OCI-M2 (cell line): ENCODE results near the gene SRSF12.

ENCODE experiments used
- DNase-seq: peaks from one replicate; lab custom pipeline; 2025; ENCODE audit not compliant: unreplicated experiment; lab: John Stamatoyannopoulos, UW

The SRSF12 gene

GRCh38 chr6:89117211-89118108, at the start of gene SRSF12:
SRSF12 (minus strand) TSS chr6:89118071; CDS start chr6:89117887, 184 bp downstream.
- no peak for DNase-seq

DNA sequence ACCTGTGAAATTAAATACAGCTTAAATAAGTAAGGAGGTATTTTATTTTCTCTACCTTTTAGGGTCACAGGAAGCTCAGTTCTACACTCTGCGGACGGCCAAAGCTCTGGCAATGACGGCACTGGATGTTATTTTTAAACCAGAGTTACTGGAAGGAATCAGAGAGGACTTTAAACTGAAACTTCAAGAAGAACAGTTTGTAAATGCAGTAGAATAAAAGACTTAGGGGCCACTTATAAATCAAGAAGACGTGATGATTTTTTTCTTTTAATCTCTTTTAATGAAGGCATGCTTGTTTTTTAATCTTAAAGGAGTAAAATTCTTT, 44.1 kb upstream of the SRSF12 start:
- DNase-seq: no peak

DNA sequence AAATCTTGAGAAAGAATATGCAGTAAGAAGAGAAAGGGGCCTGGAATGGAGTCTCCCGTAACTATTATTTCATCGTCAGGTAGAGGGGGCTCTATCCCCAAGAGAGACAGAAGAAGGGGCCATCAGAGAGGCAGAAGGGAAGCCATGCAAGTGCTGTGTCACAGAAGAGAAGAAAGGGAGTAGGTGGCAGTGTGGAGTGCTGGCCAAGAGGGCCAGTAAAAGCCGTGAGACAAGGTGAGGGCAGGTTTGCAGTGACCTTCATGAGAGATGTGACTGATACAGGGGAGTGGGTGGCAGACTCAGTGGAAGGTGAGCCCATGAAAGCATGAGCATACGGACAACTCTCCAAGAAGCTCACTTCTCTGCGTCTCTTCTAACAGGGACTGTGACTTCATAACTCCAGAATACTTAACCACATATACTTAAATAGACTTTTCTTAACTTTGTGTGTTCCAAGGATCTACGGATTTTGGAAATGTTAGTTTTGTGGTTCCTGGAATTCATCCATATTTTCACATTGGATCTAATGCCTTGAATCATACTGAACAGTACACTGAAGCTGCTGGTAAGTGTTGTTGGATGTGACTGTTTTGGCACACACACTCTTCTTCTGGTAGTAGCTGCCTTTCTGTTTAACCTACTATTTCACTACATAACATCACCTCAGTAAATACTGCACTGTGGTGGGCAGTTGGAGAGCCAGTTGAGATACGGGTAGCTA, 43.6 kb upstream of the SRSF12 start:
- DNase-seq: no peak

DNA sequence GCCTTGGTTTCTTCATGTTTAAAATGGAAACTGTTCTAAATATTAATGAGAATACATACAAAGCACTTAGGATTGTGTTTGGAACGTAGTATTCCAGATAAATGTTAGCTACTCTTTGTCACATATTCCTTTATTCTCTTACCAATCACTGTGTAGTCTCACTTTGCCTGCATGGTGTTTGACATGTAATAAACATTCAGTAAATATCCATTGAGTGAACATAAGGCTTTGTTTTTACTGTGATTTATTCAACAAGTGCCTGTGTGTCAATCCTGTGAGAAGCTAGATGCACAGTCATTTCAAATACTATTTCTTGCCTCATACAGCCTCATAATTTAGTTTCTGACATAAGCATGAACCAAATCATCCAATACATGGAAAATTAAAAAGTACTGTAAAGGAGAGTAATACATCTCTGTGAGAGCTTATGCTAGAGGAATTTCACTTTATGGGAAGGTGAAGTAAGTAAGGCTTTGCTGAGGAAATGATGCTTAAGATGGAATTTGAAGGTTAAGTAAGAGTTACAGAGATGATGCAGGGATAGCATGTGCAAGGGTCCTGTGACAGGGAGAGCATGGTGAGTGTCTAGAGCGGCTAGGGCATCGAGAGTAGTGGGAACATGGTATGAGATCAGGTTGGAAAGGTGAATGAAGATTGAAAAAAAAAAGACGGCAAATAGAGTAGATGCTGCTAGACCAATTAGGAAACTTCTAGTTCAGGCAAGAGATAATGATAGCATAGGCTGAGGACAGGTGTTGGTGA, 42.6 kb upstream of the SRSF12 start:
- DNase-seq: no peak

- DNase-seq: no peak
Observed at GRCh38 chr6:89154131-89154530, 36.3 kb upstream of the SRSF12 start.

- no peak for DNase-seq
Observed at GRCh38 chr6:89148016-89148750, 30.3 kb upstream of the SRSF12 start.

DNA sequence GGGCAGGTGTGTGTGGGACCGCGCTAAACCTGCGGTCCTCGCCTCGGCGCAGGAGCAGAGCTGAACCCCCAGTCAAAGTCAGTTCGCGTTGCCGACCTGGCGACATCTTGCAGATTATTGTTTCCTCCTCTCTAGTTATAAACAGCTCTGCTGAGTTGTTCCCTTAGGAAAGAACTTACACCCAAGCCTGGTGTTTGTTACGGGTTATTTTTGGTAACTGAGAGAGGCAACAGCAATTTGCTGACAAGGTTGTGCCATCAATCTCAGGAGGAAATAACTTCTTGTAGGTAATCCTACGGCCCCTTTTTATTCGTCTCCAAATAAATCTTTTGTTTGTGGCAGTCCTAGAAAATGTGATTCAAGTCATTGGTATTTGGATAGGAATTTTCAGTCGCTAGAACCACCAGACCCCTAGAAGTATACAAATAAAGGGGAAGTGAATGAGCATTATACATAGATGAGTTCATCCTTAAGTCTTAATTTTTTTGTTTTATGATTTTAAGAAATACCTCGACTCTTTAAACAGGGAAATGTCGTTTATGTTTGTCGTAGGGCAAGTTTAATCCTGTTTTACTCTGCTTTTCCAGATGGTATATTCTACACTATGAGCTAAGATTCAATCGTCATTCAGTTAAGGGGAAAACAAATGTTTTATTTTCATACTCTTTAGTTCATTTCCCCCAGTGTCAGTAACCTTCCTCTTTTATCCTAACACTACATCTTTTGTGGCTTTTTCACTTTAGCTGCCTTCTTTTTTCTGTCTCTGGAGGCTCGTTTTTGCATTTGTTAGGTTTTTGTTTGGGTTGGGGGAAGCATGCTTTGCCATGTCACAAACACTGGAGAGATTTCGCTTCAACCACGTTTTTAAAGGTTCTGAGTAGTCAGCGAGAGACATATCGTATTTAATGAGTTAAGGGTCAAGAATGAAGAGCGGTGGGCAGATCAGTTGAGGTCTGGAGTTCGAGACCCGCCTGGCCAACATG, 29.1 kb upstream of the SRSF12 start:
- no peak for DNase-seq

DNA sequence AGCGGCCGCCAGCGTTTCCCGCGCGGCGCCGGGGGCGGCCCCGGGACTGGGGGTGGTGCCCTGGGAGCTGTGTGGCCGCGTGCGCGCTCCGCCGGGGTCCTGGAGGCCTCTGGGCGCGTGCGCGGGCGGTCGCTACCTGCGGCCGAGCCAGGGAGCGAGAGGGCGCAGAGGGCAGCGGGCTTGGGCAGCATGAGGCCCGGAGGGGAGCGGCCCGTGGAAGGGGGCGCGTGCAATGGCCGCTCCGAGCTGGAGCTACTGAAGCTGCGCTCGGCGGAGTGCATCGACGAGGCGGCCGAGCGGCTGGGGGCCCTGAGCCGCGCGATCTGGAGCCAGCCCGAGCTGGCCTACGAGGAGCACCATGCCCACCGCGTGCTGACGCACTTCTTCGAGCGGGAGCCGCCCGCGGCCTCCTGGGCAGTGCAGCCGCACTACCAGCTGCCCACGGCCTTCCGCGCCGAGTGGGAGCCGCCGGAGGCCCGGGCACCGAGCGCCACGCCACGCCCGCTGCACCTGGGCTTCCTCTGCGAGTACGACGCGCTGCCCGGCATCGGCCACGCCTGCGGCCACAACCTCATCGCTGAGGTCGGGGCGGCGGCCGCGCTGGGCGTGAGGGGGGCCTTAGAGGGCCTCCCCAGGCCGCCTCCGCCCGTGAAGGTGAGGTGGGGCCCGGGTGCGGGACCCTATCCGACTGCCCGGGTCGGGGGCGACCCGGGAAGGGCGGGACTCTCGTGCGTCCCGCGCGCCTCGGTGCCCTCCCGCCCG, 28.3 kb upstream of the SRSF12 start, which contains the start of gene PM20D2:
PM20D2 (plus strand) TSS at position 100 of the 762 bp plus-strand sequence; CDS start at position 190, 90 bp downstream.
- DNase-seq: no peak

DNA sequence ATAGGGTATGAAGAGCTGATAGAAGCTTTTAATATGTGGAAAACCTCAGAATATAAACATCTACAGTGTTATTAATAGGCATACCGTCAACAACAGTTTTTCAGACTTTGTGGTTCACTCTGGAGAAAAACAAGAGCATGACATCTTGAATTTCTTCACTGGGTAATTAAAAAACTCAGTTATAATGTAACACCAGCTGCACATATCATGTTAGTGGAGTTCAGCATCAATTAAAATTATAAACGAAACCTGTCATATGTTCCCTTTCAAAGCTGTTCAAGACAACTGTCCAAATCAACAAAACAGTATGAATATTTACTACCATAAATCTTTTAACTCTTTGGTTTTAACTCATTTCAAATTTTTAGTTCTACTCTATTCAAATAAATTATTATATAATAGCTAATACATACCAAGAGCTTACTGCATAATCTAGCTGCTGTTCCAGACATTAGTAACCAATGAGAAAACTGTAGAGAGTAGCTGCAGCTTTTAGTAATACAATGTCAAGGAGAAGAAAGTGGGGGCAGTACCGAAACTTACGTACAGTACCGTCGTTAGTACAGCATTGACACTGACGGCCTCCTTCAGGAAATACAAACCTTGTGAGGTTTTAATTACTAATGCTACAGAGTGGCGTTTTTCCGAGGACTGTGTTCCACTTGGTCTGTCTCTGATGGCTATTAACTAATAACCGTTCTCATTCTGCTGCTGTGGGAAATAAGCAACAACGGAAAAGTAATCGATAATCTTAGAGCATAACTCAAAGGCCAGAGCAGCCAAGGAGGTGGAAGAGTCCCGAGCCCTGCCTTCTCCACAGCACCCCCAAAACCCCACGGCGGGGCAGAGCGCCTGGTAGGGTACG, 27.5 kb upstream of the SRSF12 start:
- DNase-seq: no peak

DNA sequence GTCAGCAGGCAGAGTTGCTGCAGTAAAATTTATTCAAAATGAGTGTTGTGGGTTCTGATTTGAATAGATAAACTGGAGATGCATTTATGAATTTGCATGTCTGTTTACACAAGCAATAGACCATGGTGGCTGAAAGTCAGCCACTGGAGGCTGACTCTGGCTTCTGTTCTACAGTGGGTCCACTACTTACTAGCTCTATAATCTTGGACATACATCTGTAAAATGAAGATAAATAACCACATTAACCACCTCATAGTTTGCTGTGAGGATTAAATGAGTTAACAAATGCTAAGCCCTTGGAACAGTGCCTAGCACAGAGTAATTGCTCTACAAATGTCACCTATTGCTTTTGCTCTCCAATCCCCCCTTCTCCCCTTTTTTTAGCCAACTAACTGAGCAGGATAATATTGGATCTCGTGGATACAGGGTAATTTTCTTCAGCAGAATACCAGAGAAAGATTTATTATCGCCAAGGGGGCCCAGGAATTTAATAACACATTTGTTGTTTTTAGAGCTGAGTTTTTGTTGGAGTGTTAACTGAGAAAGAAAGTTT, 26.6 kb upstream of the SRSF12 start:
- no peak for DNase-seq

- no peak for DNase-seq
Observed at GRCh38 chr6:89140347-89141156, 22.7 kb upstream of the SRSF12 start.

DNA sequence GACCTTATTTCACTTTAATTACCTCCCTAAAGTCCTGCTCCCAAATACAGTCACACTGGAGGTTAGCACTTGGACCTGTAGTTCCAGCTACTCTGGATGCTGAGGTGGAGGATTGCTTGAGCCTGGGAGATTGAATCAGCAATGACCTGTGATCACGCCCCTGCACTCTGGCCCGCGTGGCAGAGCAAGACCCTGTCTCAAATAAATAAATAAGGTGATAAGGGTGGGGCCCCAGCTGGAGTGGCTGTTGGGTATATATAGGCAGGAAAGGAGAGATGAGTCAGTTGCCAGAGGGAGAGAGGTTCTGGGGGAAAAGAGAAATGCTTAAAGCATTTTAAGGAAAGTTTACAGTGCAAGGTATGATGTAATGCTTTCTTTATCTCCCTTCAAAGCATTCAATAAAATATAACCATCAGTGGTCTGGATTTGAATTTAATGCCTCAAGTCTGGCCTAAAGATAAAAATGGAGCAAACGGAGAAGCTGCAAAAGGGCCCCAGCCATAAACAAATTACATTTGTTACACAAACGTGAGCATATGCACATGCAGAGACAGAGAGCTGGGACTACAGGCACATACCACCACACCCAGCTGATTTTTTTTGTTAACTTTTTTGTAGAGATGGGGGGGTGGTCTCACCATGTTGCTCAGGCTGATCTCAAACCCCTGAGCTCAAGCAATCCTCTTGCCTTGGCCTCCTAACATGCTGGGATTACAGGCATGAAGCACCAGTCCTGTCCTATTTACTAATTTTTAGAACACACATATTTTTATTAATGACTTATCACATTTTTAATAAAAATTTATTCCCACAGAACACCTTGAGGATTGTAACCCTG, 21.9 kb upstream of the SRSF12 start:
- DNase-seq: no peak

GRCh38 chr6:89138173-89138572, 20.3 kb upstream of the SRSF12 start:
- DNase-seq: no peak

- DNase-seq: no peak
Observed at GRCh38 chr6:89134723-89135122, 16.9 kb upstream of the SRSF12 start.

DNA sequence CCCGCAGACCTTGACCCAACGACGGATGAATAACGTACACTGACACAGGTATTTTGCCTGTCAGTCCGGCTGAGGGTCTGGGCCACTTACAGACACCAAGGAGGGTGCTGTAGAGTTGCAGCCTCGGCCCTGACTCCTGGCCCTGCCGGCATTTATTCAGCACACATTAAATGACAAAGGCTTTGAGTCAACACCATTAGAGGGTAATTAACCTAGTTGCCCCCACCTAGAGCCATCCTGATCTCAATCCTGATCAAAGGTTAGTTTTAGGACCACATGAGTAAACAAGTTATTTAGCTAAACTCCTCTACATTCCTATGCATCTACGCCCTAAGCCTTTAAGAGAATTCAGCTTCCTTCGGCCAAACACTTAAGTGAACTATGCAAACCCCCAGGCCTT, 16.1 kb upstream of the SRSF12 start:
- no peak for DNase-seq

DNA sequence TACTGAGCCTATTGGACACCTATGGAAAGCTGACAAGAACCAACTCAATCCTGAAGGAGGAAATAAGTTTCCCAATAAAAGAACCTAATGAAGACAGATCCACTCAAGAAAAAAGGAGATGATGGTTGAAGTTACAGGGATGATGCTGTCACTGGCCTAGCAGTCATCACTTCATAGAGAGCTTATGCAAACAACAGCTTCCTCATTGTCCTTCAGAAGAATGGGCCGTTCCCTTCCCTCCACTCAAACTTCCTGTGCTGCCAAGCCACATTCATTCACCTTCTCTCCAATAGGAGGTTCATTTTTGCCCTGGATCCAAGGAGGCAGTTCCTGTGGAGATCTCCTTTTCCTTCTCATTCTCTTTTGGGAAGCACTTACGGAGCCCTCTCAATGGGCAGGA, 14.2 kb upstream of the SRSF12 start:
- no peak for DNase-seq
